Left hindlimb (tissue), 1 donor: ENCODE results near the gene CLEC4M.

Experiments used
- DNase-seq: peaks from one replicate; pipeline ENCODE4 v3.0.0-alpha.2; 2018

Gene CLEC4M, protein sequence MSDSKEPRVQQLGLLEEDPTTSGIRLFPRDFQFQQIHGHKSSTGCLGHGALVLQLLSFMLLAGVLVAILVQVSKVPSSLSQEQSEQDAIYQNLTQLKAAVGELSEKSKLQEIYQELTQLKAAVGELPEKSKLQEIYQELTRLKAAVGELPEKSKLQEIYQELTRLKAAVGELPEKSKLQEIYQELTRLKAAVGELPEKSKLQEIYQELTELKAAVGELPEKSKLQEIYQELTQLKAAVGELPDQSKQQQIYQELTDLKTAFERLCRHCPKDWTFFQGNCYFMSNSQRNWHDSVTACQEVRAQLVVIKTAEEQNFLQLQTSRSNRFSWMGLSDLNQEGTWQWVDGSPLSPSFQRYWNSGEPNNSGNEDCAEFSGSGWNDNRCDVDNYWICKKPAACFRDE

DNA sequence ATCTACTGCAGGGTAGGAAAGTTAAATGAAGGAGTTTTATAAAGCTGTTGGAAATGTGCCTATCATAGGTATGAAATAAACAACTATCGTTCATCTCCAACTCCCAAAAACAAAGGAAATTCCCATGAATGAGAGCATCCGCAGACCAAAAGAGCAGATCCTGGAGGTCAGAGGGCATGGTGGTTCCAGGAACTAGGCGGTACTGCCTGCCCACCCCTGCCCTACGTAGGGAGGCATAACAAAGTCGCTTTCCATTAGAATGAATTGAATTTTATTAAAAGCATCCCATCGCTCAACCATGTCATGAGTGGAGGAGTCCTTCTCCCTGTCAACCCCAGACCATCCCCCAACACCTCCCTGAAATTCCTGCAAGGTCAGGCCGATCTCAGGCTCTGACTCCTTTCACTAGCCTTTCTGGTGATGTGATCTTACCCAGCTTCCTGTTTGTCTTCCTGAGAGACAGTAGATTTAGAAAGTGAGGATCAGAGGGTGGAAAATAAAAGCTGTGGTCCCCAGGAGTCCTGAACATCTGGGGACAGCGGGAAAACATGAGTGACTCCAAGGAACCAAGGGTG, at the start of gene CLEC4M:
Gene CLEC4M, plus strand, starts transcription at position 525 of the 575 bp plus-strand sequence. Its CDS starts 24 bp downstream, at position 549.
- DNase-seq, result no peak

DNA sequence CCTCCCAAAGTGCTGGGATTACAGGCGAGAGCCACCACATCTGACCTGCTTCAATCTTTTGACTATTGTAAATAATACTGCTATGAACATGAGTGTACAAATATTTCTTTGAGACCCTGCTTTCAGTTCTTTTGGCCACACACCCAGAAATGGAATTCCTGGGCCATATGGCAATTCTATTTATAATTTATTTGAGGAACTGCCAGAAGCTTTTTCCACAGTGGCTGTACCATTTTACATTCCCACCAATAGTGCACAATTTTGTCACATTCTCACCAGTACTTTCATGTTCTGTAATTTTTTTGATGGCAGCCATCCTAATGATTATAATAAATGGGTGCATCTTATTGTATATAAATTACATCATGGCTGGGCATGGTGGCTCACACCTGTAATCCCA, 47.4 kb upstream of the CLEC4M start:
- no peak for DNase-seq

DNA sequence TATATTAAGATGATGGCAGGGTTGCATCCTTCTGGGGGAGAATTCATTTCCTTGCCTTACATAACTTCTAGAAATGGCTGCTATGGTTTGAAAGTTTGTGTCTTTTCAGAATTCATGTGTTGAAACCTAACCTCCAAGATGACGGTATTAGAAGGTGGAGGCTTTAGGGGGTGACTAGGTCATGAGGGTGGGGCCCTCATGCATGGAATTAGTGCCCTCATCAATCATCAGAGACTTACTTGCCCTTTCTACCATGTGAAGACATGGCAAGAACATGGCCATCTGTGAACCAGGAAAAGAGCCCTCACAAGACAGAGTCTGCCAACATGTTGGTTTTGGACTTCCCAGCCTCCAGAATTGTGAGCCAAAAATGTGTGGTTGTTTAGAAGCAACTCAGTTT, 46.3 kb upstream of the CLEC4M start:
- DNase-seq, result no peak

DNA sequence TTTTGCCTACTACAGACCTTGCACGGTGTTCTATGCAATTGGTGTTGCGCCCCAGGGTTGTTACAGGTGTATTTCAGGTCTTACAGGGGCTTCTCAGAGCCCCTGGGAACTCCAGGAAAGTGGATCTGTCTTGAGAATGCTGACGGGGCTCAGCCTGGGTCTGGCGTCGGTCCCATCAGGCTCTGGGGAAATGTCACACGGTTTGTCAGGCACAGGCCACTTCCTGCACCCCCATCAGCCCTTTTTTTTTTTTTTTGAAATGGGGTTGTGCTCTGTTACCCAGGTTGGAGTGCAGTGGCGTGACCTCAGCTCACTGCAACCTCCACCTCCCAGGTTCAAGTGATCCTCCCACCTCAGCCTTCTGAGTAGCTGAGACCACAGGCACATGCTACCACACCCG, 44.4 kb upstream of the CLEC4M start:
- DNase-seq, result no peak

DNA sequence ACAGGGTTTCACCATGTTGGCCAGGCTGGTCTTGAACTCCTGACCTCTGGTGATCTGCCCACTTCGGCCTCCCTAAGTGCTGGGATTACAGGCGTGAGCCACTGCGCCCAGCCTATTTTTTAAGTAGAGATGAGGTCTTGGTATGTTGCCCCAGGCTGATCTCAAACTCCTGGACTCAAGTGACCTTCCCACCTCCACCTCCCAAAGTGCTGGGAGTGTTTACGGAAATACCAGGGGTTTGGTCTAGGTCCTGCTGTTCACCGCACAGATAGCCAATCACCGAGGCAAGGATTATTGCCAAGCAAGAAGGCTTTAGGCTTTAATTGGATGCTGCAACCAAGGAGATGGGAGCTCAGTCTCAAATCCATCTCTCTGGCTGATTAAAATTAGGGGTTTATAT, 42.7 kb upstream of the CLEC4M start:
- DNase-seq, result no peak

DNA sequence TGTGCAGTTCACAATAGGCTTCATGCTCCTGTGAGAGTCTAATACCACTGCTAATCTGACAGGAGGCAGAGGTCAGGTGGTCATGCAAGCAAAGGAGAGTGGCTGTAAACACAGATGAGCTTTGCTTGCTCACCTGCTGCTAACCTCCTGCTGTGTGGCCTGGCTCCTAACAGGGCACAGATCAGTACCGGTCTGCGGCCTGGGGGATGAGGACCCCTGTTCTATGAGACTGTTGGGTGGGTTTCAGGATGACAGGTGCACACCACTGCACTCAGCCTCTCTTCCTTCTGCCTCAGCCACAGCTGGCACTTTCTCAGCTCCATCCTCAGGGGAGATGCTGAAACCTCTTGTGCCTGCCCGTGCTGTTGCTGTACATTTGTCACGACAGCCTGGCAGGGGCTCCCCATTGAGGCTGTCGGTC, 40.8 kb upstream of the CLEC4M start:
- DNase-seq, result no peak

DNA sequence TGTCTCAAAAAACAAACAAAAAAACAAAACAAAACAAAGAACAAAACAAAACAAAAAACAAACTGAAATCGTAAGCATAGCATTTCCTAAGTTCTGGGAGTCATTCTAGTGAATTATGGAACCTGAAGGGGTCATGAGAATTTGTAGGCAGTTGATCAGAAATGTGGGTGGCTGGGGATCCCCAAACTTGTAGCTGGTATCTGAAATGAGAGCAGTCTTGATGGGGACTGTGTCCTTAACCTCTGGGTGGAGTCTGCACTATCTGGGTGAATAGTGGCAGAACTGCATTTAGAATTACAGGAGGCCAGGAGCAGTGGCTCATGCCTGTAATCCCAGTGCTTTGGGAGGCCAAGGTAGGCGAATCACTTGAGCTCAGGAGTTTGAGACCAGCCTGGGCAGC, 37.3 kb upstream of the CLEC4M start:
- no peak for DNase-seq

DNA sequence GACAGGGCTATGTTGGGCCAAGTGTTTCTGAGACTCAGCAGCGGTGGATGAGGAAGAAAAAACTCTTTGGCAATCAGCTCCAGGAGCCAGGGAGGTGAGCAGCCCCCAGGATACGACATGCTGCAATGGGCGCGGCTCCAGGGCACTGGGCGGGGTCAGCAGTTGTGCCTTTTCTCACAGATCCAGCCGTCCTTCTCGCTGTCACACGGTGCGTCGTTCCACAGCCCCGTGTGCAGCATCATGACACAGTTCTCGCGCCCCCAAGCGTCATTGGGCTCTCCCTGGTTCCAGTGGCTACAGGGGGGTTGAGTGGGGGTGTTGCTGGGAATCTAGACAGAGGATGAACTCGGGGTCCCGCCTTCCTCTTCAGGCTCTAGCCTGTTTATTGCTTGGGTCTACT, 33.8 kb upstream of the CLEC4M start:
- DNase-seq, result no peak

DNA sequence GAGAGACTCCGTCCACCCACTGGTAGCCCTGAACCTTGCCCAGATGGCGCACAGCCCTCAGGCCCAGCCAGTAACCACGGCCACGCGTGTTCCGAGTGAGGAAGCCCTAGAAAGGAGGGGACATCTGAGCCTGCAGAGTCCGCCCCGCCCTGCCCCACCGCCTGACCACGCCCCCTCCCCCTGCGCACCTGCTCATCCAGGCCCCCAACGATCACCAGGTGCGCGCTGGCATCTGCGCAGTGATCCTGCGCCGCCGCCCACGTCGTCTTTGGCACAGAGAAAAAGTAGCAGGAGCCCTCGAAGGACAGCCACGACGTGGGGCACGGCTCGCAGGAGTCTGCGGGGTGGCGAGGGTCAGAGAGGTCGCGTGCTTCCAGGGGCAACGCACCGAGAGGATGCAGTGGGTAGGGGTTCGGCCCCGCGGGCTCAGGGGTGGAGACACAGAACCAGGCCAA, 33.2 kb upstream of the CLEC4M start:
- DNase-seq, result no peak

DNA sequence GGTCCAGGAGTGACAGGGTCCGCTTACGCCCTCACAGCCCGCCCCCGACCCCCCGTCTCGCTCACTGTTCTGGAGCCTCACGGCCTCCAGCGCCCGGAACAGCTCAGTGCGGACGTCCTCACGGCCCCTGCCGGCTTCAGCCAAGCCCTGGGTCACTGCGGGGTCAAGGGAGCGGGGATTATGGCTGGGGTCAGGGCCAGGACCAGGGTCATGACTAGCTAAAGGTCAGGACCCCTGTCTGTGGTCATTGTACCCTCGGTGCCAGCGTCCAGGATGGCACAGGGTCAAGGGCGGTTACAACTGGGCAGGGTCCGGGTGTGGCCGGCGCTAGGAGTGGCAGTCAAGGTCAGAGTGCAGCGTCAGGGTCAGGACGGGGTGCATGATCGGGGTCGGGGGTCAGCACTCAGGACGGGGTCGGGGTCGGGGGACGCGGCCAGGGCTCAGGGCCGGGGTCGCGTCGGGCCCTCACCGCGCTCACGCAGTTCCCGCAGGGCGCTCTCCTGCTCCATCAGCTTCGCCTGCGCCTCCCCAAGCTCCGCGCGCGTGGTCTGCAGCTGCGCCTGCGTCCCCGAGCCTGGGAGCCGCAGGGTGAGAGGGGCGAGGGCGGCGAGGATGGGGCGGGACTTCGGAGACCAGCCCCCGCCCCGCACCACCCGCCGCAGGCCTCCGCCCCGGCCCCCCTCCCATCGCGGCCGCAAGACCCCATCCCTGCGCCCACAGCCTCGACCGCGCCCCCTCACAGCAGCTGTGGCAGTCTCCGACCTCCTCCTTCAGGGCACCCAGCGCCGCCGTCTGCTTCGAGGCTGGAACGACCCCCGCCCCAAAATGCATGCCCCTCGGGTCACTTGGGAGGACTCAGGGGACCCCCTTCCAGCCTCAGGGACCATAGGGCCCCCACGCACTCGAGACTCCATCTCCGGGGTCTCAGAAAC, 32.5 kb upstream of the CLEC4M start:
- no peak for DNase-seq

DNA sequence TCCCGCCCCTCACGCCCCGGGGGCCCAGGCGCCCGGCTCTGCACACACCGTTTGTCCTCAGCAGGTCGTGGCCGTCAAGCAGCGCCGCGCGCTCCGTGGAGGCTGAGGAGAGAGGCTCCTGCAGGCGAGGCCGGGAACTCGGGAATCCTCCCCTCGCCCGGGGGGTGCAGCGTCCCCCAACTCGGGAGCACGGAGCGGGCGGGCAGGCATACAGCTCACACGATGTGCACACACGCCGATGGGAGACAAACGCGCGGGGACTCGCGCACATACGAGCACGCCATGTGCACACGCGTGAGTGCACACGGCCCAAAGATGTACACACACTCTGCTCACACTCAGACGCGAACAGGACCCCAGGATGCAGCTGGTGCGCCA, 31.8 kb upstream of the CLEC4M start:
- no peak for DNase-seq

DNA sequence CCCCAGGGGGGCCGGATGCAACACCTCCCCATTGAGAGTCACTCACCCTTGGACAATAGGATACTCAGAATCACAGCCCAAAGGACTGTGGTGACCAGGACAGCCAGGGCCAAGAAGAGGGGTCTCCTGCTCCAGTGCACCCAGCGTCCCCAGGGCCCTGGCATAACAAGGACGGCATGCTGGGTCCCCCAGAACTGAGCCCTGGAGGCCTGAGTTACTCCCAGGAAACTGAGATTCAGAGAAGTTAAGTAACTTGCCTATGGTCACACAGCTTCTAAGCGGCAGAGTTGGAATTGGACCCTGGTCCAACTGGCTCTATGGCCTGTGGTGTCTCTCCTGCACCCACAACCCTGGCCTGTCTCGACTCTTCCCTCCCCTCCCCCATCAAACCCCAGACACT, 31.4 kb upstream of the CLEC4M start:
- no peak for DNase-seq

DNA sequence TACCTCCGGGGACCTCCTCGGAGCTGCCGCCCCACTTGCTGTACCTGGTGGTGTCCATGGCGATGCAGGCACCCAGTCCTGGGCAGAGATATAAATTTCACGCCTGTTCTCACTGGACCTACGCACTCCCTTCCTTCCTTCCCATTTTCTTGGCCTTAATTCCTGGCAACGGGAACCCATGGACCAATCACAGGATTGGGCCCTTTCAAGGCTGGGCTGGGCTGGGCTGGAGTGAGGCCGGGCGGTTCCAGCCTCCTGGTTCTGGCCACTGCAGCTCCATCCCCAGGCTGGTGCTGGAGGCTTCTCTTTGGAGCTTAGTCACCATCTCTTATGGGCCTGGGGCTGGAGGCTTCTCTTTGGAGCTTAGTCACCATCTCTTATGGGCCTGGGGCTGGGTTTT, 31.0 kb upstream of the CLEC4M start, which contains the start of gene CLEC4G:
Gene CLEC4G, minus strand, starts transcription at position 66 of the 400 bp plus-strand sequence. Its CDS starts 8 bp downstream, at position 58.
- DNase-seq, result no peak

DNA sequence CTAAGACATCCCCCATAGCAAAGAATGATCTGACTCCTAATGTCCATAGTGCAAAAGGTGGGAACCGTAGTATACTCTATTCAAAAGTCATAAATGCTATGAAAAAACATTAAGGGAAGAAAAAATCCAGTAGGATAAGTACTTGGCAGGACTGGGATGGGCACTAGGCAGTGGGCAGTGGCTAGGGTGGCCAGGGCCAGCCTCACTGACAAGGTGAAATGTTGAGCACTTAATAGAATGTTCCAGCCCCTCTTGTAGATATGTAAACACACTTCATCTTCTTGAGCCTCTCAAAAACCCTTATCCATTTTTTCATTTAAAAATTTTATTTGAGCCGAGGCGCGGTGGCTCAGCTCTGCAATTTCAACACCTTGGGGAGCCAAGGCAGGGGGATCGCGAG, 29.7 kb upstream of the CLEC4M start:
- no peak for DNase-seq

DNA sequence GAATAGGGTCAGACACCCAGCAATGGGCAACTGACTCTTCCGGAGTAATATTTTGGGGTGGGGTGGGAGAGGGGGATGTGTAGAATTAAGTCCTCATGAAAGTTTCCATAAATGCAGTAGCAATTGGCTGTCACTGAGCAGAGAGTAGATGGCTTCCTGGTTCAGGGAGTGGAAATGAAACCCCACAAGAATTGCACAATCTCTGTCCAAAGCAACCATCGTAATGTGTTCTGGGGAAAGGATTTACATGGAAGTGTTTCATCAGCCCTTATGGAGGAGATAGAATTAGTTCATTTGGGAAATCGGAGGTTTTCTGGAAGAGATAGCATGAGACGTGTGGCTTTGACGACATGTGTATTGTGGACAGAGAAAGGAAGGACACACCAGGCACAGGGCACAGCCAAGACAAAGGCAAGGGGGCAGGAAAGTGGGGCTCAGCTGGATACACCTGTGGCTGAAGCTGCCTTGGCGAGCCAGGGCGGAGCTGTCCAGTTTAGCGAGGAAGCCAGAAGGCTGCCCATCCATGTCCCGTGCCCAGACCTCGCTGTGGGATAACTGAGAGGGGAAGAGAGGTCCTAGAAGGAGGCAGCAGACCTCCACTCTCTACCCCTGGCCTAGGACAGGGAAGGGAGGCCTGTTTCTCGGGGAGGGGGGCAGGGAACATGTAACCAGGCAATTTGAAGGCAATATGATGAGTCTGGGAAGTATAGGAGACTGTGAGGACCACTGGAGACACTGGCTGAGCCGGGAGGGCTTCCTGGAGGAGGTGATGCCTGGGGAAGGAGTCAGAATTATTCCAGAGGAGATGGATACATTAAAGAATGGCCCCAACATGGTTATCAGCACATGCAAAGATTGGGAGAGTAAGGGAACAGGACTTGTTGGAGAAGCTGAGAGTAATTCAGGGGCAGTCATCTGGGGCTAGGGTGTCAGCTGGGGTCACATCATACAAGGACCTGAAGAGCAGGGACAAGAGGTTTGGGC, 28.5 kb upstream of the CLEC4M start:
- no peak for DNase-seq

DNA sequence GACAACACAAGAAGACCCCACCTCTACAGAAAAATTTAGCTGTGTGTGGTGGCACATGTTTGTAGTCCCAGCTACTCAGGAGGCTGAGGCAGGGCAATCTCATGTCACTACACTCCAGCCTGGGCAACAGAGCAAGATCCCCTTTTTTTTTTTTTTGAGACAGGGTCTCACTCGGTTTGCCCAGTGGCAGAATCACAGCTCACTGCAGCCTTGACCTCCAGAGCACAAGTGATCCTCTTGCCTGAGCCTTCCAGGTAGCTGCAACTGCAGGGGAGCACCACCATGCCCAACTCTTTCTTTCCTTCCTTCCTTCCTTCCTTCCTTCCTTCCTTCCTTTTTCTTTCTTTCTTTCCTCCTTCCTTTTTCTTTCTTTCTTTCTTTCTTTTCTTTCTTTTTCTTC, 26.9 kb upstream of the CLEC4M start:
- no peak for DNase-seq

DNA sequence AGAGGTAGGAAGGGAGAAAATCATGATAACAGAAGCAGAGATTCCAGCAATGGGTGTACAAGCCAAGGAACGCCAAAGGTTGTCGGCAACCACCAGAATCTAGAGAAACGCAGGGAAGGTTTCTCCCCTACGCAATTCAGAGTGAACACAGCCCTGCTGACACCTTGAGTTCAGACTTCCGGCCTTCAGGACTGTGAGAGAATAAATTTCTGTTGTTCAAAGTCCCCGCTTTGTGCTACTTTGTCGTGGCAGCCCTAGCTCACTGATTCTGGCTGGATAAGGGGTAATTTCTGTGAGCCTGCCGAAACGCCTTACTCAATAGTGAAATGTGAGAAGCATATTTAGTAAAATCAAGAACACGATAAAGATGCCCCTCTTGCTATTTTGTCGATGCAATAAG, 25.8 kb upstream of the CLEC4M start:
- no peak for DNase-seq

DNA sequence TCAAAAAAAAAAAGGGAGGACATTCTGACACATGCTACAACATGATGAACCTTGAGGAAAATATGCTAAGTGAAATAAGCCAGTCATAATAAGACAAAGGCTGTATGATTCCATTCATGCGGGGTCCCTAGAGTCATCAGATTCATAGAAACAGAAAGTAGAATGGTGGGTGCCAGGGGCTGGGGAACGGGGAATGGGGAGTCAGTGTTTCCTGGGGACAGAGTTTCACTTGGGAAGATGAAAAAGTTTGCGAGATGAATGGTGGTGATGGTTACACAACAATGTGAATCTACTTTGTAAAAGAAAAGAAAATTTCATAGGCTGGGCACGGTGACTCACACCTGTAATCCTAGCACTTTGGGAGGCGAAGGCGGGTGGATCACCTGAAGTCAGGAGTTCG, 25.0 kb upstream of the CLEC4M start:
- no peak for DNase-seq

DNA sequence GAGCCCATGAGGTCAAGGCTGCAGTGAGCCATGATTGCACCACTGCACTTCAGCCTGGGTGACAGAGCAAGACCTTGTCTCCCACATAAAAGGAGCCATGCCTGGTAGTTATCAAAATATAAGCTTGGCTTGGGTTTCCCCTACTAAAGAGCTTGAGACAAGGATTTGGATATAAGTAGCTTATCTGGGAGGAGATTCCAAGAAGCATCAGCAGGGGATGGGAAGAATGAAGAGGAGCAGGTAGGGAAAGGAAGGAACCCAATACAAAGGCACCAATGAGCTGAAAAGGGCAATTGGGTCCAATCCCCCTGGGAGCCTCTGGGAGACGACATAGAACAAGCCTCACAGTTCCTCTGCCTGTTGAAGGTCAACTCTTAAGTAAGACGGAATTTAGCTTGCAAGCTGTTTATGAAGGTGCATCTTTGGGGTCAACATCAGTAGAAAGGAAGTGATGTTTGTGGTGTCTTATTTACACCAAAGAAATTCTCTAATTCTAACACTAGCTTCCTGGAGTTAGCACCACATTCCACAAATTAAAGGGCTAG, 23.8 kb upstream of the CLEC4M start:
- no peak for DNase-seq

DNA sequence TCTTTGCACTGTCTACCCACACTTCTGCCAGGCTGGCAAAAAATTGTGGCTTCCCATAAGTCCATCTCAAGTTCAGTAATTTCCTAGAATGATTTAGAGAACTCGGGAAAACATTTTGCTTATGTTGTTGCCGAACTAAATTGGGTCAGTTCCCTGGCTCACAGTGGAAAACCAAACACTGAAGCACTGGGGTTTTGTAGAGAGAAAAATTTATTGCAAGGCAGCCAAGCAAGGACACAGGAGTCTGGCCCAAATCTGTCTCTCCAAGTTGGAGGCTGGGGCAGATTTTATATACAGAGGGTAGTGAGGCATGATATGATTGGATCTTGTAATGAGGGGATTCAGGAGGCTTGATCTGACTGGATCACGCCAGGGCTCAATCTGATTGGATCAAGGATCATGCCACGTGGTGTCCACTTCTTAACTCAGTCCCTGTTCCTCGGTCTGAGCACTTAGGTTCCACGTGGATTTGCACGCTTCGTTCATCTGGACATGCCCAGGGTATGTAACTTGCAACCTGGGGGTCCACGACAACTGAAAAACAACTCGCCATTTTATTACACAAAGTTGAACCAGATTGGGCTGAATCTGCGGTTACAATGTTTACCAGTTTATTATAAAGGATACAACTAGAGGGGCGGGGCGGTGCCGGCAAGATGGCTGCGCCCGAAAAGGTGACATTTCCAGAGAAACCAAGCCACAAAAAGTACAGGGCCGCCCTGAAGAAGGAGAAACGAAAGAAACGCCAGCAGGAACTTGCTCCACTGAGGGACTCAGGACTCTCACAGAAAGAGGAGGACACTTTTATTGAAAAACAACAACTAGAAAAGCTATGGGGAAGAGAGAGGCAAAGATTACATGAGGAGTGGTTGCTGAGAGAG, 23.0 kb upstream of the CLEC4M start:
- no peak for DNase-seq

DNA sequence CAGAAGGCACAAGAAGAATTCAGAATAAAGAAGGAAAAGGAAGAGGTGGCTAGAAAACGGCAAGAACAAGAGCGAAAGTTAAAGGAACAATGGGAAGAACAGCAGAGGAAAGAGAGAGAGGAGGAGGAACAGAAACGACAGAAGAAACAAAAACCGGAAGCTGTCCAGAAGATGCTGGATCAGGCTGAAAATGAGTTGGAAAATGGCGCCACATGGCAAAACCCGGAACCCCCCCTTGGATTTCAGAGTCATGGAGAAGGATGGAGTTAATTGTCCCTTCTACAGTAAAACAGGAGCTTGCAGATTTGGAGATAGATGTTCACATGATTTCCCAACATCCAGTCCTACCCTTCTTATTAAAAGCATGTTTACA, 22.4 kb upstream of the CLEC4M start:
- DNase-seq, result no peak
